GM19372 (cell line): ENCODE data around the gene MRGPRF.

Source experiments
- ATAC-seq: cut with Tn5 transposase; IDR thresholded peaks from one replicate; pipeline ENCODE4 v1.9.1; 2021; ENCODE audit warnings: mild to moderate bottlenecking, low read depth, moderate library complexity; ENCODE audit not compliant: unreplicated experiment

Gene MRGPRF

DNA sequence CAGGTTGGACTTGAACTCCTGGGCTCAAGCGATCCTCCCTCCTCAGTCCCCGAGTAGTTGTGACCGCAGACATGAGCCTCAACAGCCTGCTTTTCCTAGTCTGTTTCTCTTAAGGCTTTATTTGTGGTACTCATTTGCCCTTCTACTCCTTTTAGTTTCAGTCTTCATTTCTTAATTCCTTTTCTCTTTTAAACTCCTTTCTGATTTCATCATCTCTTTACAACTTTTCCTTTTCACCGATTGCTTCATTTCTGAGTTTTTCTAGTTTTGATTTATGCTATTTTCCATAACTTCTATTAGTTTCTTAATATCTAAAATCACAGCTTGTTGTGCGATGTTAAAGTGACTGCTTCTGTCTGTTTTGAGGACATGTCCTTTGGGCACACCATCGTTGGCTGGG lies 17.3 kb upstream of the MRGPRF start:
- ATAC-seq: no peak

DNA sequence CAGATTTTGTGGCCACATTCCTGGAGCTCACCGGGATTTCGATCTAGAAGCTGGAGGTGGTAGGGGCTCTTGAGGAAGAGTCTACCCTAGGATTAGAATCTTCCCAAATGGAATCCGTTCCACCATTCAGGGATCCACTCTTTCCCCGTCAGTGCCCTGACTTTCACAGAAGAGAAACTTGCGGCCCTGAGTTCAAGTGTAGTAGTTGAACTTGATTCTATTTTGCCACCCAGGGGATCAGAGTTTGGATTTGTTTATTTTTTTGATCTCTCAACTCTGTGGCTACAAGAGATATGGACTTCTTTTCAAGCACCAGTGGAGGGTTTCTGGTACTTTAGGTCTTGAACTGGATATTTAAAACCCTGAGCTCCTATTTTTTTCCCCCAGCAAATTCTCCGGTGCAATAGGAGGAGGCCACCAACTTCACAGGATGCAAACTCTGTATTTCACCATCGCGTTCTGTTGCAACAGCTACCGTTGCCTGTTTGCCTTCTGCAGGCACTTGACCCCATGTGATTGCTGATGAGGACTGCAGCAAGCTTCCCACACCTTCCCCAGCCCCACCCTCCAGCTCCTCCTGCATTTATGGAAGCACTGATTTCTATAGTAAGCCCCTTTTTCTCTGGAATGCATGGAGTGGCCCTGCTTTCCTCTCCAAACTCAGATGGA lies 14.8 kb upstream of the MRGPRF start:
- ATAC-seq: no peak

DNA sequence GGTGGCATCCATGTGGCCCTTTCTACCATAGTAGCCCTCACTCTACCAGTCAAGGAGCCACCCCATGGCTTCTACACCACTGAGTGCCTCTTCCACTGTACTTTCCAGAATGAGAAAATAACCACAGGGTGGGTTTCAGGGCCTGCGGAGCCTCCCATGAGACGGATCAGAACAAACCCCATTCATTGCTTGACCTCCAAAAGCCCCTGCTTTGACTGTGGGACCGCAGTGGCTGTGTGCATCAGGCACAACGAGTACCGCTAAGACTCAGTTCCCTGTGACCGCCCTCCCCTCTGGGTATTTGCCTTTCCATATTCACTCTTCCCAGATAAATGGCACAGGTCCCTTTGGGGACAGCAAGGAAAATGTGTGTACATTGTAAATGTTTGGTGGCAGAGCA lies 11.5 kb upstream of the MRGPRF start:
- ATAC-seq: no peak

DNA sequence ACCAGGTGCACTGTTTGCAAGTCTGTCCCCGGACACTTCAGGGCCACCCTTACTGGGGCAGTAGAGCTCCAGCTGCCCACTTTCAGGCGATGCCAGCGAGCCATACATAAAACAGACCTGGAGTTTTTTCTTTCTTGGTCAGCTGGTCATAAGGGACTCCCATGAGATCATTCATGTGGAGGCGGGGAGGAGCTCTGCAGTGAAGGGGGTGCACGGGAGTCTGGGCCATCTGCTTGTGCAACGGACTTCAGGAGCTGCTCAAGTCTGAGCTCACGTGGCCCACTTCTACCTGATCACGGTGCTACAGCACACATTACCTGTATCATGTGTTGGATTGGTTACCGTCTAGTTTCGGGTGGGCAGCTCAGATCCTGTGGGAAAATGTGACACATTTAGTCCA lies 9.2 kb upstream of the MRGPRF start:
- ATAC-seq: no peak

DNA sequence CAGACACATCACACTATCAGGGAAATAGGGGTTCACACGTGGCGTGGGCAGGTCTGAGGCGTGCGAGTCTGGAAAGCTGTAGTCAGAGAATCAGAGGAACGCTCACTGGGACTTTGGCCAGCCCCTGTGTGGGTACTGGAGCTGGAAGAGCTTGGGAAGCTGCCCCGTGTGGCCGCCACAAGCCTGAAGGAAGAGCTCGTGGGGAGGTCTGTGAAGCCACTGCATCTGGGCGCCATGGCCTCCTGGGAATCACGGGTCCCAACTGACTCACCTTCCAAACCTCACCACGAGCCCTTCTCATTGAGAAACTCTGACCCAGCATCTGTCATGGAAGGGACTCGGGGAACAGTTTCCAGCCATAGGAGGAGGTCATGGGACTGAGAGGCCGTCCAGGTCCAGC lies 5.9 kb upstream of the MRGPRF start:
- no peak for ATAC-seq

DNA sequence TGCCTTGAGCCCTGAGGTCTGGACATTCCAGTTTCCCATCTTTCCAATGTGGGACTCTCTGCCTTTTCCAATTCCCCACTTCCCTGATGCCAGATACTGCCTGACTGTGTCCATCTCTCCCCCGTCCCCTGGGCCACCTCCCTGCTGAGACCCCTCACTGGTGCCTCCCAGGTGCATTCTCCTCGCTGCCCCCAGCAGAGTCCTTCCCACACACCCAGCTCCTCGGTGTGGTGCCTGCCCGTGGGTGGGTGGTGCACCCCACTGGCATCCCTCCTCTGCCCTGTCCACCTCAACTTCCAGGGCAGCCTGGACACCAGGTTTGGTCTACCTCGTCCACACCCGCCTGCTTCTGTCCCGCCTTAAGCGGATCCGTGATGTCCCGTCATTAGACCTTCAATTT lies 4.9 kb upstream of the MRGPRF start:
- no peak for ATAC-seq

DNA sequence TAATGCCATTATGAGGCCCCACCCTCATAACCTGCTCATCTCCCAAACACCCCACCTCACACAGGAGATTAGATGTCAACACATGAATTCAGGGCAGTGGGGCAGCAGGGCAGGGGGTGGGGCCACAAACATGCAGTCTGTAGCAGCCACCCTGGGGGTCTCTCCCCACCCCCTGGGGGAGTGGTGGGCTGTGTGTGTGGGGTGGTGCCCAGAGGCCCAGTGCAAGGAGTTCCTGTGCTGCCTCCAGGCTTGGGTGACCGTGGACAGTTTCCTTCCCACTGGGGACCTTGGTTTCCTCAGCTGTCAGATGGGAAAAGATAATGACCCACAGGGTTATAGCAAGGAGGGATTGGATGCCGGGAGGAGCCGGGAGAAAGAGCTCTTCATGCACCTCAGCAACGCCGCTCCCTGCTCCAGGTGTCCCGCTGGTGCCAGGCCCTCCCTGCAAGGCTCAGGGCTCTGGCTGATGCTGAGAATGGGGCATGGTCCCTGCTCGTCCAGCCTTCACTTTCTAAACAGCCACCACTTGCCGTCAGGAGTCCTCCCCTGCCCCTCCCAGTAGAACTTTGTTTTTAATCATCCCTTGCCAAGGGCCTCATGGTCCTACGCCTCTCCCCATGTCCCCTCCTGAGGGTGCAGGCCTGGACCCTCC lies 2.0 kb upstream of the MRGPRF start:
- no peak for ATAC-seq

DNA sequence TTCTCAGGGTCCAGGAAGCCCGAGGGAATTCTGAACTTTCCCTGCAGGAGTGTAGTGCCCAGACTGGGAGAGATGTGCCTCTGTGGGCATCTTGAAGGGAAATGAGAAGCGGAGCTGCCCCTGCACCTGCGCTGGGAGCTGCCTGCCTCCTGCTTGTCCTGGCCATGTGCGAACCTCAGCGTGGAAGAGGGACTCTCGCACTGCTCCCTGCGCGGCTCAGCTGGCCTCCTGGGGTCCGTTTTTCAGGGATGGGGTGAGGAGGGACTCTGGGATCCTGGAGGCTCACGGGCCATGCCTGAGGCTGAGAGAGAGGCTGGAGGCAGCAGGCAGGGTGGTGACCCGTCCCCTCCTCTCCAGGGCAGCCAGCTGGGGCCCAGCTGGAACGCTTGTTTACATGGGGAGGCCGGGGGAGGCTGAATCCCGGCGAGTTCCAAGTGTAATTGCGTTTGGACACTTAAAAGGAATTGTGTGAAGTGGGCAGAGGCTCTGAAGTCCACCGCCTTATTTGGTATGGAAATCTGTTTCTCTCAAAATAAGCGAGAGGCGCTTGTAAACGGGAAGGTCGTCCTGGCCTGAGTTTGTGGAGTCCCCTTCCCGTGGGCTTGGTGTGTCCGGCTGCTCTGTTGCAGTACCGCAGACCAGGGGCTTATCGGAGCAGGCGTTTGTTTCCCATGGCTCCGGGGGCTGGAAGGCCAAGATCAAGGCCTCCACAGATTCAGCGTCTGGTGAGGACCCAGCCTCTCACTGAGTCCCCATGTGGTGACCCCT lies 1.2 kb upstream of the MRGPRF start:
- ATAC-seq: no peak

DNA sequence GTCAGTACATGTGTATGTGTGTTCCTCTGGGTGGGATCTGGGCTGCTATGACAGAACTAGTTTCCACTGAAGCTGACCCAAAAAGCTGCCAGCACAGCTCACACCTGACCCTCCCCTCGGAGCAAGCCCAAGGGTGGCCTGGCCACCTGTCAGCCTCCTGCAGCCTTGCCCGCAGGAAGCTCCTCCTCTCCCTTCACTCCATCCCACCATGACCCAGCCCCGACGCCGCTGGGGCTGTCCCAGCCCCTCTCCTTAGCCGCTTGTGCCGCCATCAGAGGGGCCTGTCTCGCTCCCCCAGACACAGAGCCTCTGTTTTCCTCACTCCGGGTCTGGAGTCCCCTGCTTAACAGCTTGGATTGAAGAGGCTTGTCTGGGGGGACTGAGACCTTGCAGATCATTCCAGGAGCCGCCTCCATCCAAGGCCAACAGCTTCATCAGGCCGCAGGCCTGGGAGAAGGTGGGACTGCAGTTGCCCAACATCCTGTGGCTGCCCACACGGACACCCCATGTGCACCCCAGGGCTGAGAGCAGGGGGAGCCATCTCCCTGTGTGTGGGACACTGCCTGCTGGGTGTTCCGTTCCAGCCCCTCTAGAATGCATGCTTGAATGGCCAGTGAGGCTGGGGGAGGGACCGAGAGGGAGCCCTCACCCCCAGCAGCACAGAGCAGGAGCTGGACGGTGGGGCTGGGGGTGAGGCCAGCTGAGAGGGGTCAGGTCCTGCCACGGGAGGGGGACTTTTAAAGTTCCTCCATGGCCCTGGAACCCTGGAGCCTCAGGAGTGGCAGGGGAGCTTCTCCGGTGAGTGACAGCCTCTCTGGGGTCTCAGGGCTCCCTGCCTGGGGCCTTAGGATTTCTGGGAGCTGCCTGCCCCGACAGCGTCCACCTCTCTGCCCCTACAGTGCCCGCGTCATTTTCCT lies 696 bp downstream of the MRGPRF start:
- no peak for ATAC-seq

DNA sequence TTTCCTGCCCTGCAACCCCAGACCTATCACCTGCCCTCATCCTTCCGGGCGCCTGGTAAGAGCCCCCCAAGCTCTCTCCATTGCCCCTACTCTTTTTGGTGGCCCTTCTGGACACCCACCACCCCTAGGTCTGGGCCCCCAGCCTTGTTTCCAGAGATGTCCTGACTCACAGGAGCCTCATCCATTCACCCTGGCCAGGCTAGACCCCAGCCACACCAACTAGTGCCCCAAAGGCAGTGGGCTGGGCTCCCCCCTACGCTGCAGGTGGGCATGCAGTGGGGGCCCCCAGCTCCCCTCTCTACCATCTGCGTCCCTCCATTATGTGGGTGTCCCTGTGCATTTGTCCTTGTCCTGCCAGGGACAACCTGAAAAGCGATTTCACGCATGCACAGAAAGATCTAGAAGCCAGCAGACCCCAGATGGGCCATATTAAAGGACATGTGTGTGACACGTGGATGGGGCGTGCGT lies 1.4 kb downstream of the MRGPRF start:
- no peak for ATAC-seq

DNA sequence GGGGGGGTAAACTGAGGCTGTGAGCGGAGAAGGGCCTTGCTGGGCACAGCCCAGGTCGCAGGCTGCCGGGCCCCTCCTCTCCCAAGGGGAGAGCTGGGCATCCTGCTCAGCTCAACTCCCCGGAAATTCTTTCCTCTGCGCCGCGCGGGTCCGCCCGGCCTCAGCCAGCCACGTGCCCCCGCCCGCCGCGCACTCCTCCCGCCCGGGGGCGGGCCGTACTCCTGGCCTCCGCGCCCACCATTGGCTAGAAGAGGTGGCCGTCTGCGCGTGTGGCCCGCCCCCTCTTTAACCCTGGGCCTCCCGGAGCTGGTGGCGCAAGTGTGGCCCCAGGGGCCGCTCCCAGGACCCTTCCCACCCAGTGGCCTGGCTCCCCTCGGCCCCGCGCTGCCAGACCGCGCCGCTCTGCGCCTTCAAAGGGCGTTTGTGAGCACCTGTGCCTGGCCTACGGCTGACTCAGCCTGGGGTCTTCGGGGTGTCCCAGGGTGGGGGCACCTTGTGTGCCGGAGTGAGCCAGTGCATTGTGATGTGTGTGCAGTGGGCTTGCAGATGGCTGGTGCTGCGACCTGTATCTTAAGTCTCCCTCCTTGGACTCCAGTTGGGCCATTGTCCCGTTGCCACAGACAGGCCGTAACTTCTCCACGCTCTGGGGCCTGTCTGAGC lies 2.0 kb downstream of the MRGPRF start:
- ATAC-seq: no peak

DNA sequence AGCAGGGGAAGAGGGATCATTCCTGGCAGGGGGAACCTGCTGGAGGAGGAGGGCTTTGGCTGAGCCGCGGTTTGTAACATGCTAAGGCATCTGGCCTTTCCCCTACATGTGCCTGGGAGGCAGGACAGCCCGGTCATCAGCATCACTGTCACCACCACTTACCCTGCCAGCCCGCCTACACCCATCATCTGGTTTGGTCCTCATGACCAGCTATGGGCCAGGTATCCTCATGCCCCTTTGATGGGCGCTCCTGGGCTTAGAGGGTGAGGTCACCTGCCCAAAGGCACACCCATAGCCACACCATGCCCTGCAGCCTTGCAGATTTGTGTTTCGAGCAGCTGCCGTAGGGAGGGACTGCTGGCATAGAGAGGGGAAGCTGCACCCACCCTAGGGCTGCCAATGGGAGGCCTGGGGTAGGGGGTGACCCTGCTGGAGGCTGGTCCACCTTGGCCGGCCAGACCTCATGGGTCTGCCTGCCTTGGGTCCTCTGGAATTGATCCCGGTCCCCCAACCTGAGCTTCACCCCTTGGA lies 2.6 kb downstream of the MRGPRF start:
- ATAC-seq: no peak

DNA sequence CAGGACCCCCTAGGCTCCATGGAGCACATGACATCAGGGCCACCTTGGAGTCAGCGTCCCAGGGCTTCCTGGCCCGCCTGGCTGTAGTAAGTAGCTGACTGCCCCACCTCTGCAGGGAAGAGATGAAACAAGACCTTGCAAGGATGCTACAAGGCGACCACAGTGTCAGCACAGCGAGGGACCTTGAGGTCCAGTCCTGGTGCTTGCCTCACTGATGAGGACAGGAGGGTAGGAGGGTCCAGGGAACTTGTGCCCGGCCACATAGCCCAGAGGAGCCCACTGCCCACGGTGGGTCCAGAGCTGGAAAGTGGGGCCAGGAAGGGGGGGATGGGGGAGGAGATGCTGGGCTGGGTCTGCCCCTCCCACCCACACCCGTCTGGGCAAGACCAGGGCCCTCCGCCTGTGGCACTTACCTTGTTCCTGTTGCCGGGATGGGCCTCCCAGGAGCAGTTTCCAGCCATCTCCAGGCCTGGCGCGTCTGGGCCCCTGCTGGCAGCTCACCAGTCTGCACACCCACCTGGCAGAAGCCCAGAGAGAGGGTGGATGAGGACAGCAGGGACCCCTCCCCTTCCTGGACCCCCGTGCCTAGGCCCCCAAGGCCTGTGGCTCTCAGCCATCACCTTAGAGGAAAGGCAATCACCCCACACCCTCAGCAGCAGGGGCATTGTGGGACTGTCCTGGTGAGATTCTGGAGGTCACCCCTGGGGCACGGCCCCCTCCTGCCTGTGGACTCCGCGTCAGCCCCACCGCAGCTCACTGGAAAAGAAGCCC lies 3.4 kb downstream of the MRGPRF start:
- no peak for ATAC-seq

DNA sequence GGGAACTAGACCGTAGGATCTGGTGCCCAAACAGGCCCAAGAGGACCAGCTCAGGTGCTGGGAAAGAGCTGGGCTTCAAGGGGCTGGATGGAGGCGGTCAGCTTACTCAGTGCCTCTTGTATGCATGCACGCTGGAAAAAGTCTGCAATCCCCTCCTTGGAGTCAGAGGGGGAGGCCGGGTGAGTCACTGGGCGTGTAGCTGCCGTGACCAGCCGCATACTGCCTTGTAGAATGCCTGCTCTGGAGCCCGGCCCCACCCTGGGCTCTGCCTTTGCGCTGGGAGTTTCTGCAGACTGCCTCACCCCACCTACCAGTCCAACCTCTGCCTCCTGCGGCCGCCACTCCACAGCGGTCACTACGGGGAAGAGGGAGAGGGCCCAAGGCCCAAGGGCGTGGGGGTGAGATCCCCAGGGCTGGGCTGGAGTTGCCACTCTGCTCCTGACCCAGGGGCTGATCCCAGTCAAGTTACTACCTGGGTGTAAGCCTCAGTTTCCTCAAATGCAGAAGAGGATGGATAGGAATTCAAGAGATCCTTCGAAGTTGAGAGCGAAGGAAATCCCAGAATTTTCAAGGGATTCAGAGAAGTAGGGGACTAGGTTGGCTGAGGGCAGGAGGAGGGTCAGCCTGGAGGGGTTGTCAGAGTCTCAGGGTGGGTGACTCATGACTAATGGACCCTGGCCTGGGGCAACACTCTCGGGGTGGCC lies 4.2 kb downstream of the MRGPRF start:
- ATAC-seq: no peak

DNA sequence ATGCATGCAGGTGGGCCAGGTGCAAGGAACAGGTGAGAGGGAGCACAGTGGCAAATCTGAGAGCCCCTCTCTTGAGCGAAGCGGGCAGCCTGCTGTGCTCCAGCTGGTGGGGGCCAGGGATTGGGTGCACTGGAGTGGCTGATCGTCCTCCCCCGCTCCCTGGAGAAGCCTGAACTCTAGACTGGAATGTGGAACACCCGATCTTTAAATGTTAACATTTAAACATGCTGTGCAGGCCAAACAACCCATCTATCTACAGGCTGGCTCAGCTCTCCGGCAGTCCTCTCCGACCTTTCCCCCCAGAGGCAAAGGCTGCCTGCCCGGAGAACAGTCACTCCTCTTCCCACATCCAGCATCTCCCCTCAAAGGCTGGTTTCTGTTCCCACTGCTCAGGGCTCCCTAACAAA lies 5.1 kb downstream of the MRGPRF start:
- ATAC-seq: no peak

DNA sequence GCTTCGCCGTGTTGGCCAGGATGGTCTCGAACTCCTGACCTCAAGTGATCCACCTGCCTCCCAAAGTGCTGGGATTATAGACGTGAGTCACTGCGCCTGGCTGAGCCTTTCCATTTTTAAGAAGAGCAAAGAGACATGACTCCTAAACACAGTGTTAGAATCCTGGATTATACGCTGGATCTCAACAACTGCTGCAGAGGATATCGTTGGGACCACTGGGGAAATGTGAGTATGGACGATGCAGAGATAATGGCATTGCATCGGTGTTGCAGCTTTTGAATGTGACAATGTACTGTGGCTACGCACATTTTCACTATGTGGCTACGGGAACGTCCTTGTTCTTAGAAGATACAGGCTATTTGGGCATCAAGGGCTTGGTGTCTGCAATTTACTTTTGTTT lies 6.2 kb downstream of the MRGPRF start:
- no peak for ATAC-seq

DNA sequence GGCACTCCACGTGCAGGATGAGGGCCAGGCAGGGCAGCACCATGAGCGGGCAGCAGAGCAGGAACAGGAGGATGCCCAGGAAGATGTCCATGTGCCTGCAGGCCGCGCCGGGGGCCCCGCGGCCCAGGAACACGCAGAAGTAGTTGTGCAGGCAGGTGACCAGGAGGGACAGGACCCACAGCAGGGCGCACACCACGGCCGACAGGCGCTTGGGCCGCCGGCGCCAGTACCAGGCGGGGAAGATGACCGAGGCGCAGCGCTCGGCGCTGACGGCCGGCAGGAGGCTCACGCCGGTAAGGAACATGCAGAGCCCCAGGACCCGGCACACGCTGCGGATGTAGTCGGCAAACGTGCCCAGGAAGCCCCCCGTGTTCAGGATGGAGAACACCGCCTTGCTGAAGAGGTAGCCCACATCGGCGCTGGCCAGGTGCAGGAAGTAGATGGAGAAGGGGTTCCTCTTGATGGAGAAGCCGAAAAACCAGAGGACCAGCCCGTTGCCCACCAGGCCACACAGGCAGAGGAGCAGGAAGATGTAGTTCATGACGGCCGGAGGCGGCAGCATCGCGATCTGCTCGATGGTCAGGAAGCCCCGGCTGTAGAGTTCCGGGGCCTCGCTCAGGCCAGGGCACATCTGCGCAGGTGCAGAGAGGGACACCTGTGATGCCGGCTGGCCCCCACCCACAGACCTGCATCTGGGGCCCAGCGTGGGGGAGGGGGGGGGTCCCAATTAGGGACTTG lies 7.2 kb downstream of the MRGPRF start:
- no peak for ATAC-seq

DNA sequence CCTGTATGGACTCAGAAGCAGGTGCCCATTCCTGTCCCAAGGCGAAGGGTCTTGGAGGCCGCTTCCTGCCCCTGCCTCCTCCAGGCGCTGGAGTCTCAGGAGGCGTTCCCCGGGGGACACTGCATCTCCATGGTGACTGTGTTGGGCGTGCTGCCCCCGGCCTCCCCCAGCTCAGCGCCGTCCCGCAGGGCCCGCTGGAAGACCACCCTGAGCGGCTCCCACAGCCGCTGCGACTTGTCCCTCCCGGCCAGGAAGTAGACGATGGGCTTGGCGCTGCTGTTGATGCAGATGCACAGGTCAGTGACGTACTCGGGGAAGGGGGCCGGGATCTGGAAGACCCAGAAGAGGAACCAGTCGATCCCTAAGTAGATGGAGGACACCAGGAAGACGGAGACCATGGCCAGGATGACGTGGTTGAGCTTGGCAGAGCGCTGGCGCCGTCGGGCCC lies 7.8 kb downstream of the MRGPRF start:
- ATAC-seq: no peak
